RWPE2 (cell line): ENCODE measurements around the gene MAP4K3.

ENCODE experiments used
- ATAC-seq: fragments of 200-7000 bp; cut with Tn5 transposase; 3 replicates; pipeline ENCODE4 v1.9.1; 2021; ENCODE audit warnings: low read depth
- DNase-seq: peaks from one replicate; pipeline ENCODE4 v3.0.0-alpha.2; 2020; ENCODE audit warnings: low spot score
- H3K27ac ChIP-seq: fragments of 450-650 bp; 2 replicates; pipeline ENCODE4 v1.5.1; 2017; ENCODE audit warnings: mild to moderate bottlenecking; ENCODE audit not compliant: poor library complexity, severe bottlenecking
- H3K27me3 ChIP-seq: fragments of 250-450 bp; sonication (Bioruptor Pico); 2 replicates; pipeline ENCODE4 v1.5.1; 2021; ENCODE audit warnings: mild to moderate bottlenecking, moderate library complexity; ENCODE audit not compliant: insufficient read depth, poor library complexity, severe bottlenecking
- H3K36me3 ChIP-seq: fragments of 250-450 bp; sonication (Bioruptor Pico); 2 replicates; pipeline ENCODE4 v1.5.1; 2020; ENCODE audit warnings: low read depth, mild to moderate bottlenecking, moderate library complexity
- H3K4me1 ChIP-seq: fragments of 250-450 bp; sonication (Bioruptor Pico); 2 replicates; pipeline ENCODE4 v1.5.1; 2021; ENCODE audit warnings: mild to moderate bottlenecking, moderate library complexity; ENCODE audit not compliant: insufficient read depth, poor library complexity, severe bottlenecking
- H3K4me3 ChIP-seq: fragments of 250-450 bp; sonication (Bioruptor Pico); 2 replicates; pipeline ENCODE4 v1.5.1; 2021; ENCODE audit warnings: mild to moderate bottlenecking, moderate library complexity; ENCODE audit not compliant: severe bottlenecking
- H3K9me3 ChIP-seq: fragments of 250-450 bp; sonication (Bioruptor Pico); 2 replicates; pipeline ENCODE4 v1.5.1; 2021; ENCODE audit warnings: mild to moderate bottlenecking, moderate library complexity; ENCODE audit not compliant: severe bottlenecking
- TF ChIP-seq, protein P1 (sequence below): fragments of 450-650 bp; IDR thresholded peaks from one replicate; pipeline ENCODE4 v1.5.1; 2017; ENCODE audit warnings: mild to moderate bottlenecking, moderate library complexity; ENCODE audit not compliant: poor library complexity, severe bottlenecking

MAP4K3 gene

DNA sequence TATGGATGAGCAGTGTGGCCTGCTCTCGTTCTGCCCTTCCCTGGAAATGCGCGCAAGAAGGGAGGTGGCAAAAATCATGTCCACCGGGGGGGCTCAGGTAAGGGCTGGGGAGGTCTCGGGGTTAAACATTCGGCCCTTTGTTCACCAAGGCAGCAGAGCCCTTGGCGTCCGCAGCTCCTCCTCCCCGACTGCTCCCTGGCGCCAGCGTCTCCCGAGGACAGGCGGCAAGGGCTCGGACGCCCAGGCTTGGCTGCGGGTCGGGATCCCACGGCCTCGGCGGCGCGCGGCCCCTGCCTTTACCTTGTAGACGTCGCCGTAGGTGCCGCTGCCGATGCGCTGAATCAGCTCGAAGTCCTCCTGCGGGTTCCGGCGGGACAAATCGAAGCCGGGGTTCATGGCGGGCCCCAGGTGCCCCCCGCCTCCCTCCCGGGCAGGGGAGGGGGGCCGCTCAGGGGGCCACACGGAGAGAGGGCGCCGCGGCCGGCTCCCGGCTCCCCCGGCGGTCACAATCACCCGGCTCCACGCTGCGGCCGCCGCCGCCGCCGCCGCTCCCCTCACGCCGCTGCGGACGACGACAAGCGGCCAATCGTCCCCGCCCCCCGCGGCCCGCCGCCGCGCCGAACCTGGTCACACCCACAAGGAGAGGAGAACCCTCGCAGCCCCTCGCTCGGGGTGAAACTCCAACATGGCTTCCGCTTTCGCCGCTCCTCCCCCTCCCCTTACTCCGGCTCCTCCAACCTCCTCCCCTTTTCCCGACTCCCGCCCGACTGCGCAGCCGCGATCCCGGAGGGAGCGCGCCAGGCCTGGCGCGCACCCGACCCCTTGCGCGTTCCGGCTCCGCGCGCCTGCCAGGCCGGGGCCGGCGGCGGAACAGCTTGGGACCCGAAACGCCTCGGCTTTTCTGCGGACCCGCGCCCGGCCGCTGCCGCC, at the start of gene MAP4K3:
MAP4K3 (minus strand) TSS at position 694 of the 930 bp plus-strand sequence; CDS start at position 396, 298 bp downstream.
- Histone ChIP-seq H3K9me3 (no peaks in the 10 kb centered on the region), H3K4me3 (peak within 1 kb of the TSS; percentile 89), H3K27ac (peak within 1 kb of the TSS; percentile 67), H3K4me1 (peaks cover 25% of the 10 kb centered on the region), H3K27me3 (no peaks in the 10 kb centered on the region), H3K36me3 (no peaks in the 10 kb centered on the region)
- ATAC-seq (peak; percentile 70), DNase-seq (peak; percentile 93)
- TF ChIP-seq, protein P1, sequence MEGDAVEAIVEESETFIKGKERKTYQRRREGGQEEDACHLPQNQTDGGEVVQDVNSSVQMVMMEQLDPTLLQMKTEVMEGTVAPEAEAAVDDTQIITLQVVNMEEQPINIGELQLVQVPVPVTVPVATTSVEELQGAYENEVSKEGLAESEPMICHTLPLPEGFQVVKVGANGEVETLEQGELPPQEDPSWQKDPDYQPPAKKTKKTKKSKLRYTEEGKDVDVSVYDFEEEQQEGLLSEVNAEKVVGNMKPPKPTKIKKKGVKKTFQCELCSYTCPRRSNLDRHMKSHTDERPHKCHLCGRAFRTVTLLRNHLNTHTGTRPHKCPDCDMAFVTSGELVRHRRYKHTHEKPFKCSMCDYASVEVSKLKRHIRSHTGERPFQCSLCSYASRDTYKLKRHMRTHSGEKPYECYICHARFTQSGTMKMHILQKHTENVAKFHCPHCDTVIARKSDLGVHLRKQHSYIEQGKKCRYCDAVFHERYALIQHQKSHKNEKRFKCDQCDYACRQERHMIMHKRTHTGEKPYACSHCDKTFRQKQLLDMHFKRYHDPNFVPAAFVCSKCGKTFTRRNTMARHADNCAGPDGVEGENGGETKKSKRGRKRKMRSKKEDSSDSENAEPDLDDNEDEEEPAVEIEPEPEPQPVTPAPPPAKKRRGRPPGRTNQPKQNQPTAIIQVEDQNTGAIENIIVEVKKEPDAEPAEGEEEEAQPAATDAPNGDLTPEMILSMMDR: no peak

DNA sequence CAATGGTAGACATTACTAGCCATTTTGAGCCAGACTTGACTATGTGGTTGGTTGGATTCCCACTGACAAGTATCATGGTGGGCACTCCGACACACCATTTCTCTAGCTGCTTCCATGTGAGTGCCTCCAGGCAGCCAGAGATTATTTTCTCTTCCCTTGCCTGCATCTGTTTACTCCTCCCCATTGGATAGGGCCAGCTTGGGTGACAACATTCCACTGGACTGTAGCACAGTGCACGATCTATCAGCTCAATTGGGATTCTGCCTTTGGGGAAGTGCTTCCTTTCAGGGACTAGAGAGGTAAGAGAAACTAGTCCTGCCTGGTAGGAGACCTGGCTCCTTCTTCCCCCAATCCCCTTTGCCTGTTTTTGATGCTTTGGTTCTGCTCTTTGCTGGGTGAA, 49.0 kb upstream of the MAP4K3 start:
- Histone ChIP-seq H3K9me3 (no peaks in the 10 kb centered on the region), H3K27ac (no peak overlapping the region), H3K36me3 (no peaks in the 10 kb centered on the region), H3K27me3 (no peaks in the 10 kb centered on the region), H3K4me1 (peaks cover 25% of the 10 kb centered on the region), H3K4me3 (no peak overlapping the region)
- TF ChIP-seq, protein P1: no peak
- DNase-seq (no peak), ATAC-seq (no peak)

DNA sequence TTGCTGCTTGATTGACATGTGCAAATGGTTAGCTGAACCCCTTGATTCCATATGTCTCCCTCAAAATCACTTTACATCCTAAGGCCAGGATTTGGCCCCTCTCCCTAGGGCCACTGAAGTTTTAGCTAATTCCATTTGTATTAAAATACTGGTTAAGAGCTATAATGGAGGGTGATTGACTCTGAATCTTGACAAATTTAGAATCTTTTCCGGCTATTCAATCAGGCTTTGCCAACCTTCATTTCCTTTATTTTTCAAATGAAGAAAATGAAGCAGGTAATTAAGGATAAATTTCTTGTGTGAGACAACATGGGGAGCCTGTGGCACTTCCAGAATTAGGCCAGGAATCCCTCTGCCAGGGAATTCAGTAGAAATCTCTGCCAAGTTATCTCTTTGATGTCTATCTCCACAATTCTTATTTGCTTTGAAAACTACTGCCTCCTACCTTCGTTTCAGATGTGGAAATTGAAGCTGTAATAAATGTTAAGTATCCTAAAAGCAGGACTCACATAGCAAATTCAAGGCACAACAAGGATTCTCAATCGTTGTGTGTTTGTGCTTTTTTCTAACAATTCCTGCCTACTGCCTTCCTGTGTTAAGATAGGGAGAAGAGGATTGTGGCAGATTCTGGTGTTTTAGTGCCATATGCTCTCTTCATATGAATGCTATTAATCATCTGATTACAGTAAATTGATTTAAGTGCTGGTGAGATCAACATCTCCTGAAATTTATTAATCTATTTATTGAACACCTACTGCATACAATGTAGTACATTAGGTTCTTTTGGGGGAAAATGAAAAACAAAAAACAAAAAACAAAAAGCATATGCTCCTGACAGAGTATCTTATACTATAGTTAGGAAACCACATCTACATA, 47.8 kb upstream of the MAP4K3 start:
- no peak overlapping the region for H3K27ac ChIP-seq
- H3K36me3 ChIP-seq: no peaks in the 10 kb centered on the region
- ATAC-seq (no peak), DNase-seq (no peak)
- no peak overlapping the region for H3K4me3 ChIP-seq
- TF ChIP-seq, protein P1: no peak
- H3K4me1 ChIP-seq: peaks cover 26% of the 10 kb centered on the region
- H3K27me3 ChIP-seq: no peaks in the 10 kb centered on the region
- H3K9me3 ChIP-seq: no peaks in the 10 kb centered on the region

- Histone ChIP-seq H3K4me1 (peaks cover 26% of the 10 kb centered on the region), H3K4me3 (no peak overlapping the region), H3K9me3 (no peaks in the 10 kb centered on the region), H3K27ac (no peak overlapping the region), H3K36me3 (no peaks in the 10 kb centered on the region), H3K27me3 (no peaks in the 10 kb centered on the region)
- no peak for ATAC-seq
- TF ChIP-seq, protein P1: no peak
- no peak for DNase-seq
Measured at GRCh38 chr2:39484206-39484605, 47.1 kb upstream of the MAP4K3 start.
